NCI-H526 (cell line): Measurements from ENCODE around the gene PROC.
"Not testable (repeated sequence)": the region's sequence is repeated elsewhere in the genome, so short reads cannot be mapped to it uniquely, and the experiment has no call there.

Source experiments
- DNase-seq, 2 experiments: peaks; one replicate each; lab custom pipeline; 2025; lab: John Stamatoyannopoulos, UW

Gene PROC

GRCh38 chr2:127394492-127394891 lies 23.7 kb upstream of the PROC start:
- no peak for DNase-seq

- no peak for DNase-seq
These were observed 20.5 kb upstream of the PROC start for GRCh38 chr2:127397568-127398238.

GRCh38 chr2:127398239-127398590 lies 20.0 kb upstream of the PROC start:
- DNase-seq = no peak

GRCh38 chr2:127400533-127400896 lies 17.7 kb upstream of the PROC start:
- DNase-seq = no peak

GRCh38 chr2:127400897-127401756 lies 17.1 kb upstream of the PROC start:
- DNase-seq = no peak

- no peak for DNase-seq
These were observed 16.2 kb upstream of the PROC start for GRCh38 chr2:127401757-127402695.

GRCh38 chr2:127403460-127403859 lies 14.8 kb upstream of the PROC start:
- no peak for DNase-seq

- DNase-seq = no peak
These were observed 13.6 kb upstream of the PROC start for GRCh38 chr2:127404466-127405254.

- DNase-seq = no peak
These were observed 13.0 kb upstream of the PROC start for GRCh38 chr2:127405255-127405610.

- no peak for DNase-seq
These were observed 11.8 kb upstream of the PROC start for GRCh38 chr2:127406454-127406853.

- DNase-seq = no peak
These were observed 11.1 kb upstream of the PROC start for GRCh38 chr2:127407091-127407490.

GRCh38 chr2:127407661-127408003 lies 10.6 kb upstream of the PROC start:
- DNase-seq = no peak

GRCh38 chr2:127408004-127408806 lies 10.0 kb upstream of the PROC start:
- DNase-seq = peak; percentile 58 to 90

- DNase-seq = no peak
These were observed 9.5 kb upstream of the PROC start for GRCh38 chr2:127408807-127409099.

GRCh38 chr2:127409716-127410115 lies 8.5 kb upstream of the PROC start:
- DNase-seq = not testable (repeated sequence)

GRCh38 chr2:127410871-127411652 lies 7.2 kb upstream of the PROC start:
- DNase-seq = peak in 1 of 2 experiments; percentile 29

GRCh38 chr2:127411653-127412369 lies 6.4 kb upstream of the PROC start:
- peak in 1 of 2 experiments; percentile 29 for DNase-seq

- DNase-seq = no peak
These were observed 5.0 kb upstream of the PROC start for GRCh38 chr2:127413200-127413599.

GRCh38 chr2:127413782-127414637 lies 4.2 kb upstream of the PROC start:
- DNase-seq = no peak
